AG04450 (cell line): ENCODE measurements around the gene PHOX2A. TPM values are rescaled to one million over a fixed set of nuclear protein-coding genes. Genes with fewer than 3 reads are reported as not detected.

Experiments used
- CTCF ChIA-PET: fragments of 300-600, 350-600 bp; formaldehyde crosslinking; extraction: SDS; loops from one replicate; lab custom pipeline; 2022; ENCODE audit warnings: antibody characterized with exemption, inconsistent platforms; lab: Charles Lee
- POLR2A ChIA-PET: fragments of 350-600 bp; formaldehyde crosslinking; extraction: SDS; loops from one replicate; lab custom pipeline; 2021; ENCODE audit warnings: antibody characterized with exemption, inconsistent platforms; lab: Yijun Ruan, JAX
- DNase-seq: peaks from one replicate; pipeline ENCODE4 v3.0.0-alpha.2; 2011; ENCODE audit warnings: low read depth, low spot score
- H3K27ac ChIP-seq: one replicate; pipeline ENCODE4 v1.5.1; 2012; ENCODE audit warnings: low read depth, low read length, control low read depth
- H3K27me3 ChIP-seq: one replicate; pipeline ENCODE4 v1.6.0; 2012; ENCODE audit warnings: low read length; ENCODE audit not compliant: control insufficient read depth, insufficient read depth
- H3K4me3 ChIP-seq: 2 replicates; pipeline ENCODE4 v1.5.1; 2011; ENCODE audit warnings: mild to moderate bottlenecking, low read depth, low read length, control low read depth
- H3K9me3 ChIP-seq: 2 replicates; pipeline ENCODE4 v1.5.1; 2012; ENCODE audit warnings: low read length; ENCODE audit not compliant: control insufficient read depth, insufficient read depth
- polyA plus RNA-seq: library from polyadenylated mRNA; depleted of rRNA; stranded (reverse); fragments of >200 nt; gene quantifications from 2 replicates; pipeline ENCODE4 v1.2.3, GENCODE V29; 2011
- TF ChIP-seq, protein P1 (sequence below): IDR thresholded peaks from 2 replicates; pipeline ENCODE4 v1.5.1; 2011; ENCODE audit warnings: low read depth, low read length, control low read depth, inconsistent platforms

PHOX2A gene
- polyA plus RNA-seq, 1 experiment: not detected

DNA sequence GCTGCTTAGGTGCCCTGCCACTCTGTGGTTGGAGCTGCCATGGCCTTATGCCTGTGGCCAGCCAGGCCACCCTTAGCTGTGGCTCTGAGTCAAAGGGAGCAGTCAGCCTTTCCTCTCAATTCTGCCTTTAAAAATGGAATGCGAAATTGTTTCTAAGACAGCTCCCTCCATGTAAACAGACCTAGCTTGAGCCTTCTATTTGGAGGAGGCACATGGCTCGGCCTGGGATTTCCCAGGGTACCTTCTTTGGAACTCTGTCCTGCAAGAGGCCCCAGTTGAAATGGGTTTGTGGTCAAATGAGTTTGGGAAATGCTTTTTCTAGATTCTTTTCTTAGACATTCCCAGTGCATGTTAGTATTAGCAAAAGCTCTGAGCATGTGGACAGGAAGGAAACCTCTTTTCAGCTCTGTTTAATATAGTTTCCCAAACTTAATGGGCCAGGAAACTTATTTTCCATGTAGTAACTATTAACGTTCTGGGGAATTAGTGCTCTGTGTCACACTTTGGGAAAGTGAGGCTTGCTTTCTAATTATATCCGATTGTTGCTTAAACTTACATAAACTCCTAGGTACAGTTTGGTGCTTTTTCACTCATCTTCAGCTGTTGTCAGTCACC is 7.8 kb downstream of the PHOX2A start:
- peaks cover 11% of the 10 kb centered on the region for H3K27me3 ChIP-seq
- POLR2A ChIA-PET: interaction anchor here (0.5 to 0.6 kb wide), 2 partner anchors 76 to 188 kb away, joined by 3 read pairs; no protein-coding TSS in a partner anchor
- no peak overlapping the region for H3K27ac ChIP-seq
- peaks cover 3% of the 10 kb centered on the region; the same call in 1 of the 2 replicates for H3K9me3 ChIP-seq
- CTCF ChIA-PET: interaction anchor here (0.7 to 5.4 kb wide), 8 partner anchors 92 to 259 kb away, joined by 3 to 34 read pairs (median 3); no protein-coding TSS in a partner anchor
- TF ChIP-seq, protein P1, sequence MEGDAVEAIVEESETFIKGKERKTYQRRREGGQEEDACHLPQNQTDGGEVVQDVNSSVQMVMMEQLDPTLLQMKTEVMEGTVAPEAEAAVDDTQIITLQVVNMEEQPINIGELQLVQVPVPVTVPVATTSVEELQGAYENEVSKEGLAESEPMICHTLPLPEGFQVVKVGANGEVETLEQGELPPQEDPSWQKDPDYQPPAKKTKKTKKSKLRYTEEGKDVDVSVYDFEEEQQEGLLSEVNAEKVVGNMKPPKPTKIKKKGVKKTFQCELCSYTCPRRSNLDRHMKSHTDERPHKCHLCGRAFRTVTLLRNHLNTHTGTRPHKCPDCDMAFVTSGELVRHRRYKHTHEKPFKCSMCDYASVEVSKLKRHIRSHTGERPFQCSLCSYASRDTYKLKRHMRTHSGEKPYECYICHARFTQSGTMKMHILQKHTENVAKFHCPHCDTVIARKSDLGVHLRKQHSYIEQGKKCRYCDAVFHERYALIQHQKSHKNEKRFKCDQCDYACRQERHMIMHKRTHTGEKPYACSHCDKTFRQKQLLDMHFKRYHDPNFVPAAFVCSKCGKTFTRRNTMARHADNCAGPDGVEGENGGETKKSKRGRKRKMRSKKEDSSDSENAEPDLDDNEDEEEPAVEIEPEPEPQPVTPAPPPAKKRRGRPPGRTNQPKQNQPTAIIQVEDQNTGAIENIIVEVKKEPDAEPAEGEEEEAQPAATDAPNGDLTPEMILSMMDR: no peak
- H3K4me3 ChIP-seq: no peak overlapping the region
- DNase-seq: no peak

DNA sequence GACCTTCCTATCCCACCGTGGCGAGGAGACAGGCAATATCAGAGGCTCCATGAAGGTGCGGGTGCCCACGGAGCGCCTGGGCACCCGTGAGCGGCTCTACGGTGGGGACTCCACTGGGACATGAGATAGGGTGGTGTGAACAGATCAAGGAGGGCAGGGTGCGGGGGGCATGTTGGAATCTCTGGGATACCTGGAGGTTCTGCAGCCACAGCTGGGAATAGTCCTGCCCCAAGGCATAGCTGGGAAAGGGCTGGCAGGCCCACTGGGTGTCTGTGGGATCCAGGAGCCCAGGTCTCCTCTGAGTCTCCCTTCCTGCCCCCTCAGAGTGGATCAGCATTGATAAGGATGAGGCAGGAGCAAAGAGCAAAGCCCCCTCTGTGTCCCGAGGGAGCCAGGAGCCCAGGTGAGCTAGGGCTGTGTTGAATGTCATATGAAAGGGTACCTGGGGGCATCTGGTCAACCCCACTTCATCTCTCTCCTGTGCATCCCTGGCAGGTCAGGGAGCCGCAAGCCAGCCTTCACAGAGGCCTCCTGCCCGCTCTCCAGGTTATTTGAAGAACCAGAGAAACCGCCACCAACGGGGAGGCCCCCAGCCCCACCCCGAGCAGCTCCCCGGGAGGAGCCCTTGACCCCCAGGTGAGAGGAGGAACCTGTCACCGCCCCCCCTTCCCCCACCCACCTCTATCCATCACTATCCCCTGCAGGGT is 8.5 kb downstream of the PHOX2A start:
- POLR2A ChIA-PET: interaction anchor here (0.5 to 0.6 kb wide), 4 partner anchors 12 to 189 kb away, joined by 3 read pairs; no protein-coding TSS in a partner anchor
- CTCF ChIA-PET: interaction anchor here (0.7 to 5.4 kb wide), 7 partner anchors 91 to 259 kb away, joined by 3 to 34 read pairs (median 3); no protein-coding TSS in a partner anchor
- no peak overlapping the region for H3K27ac ChIP-seq

DNA sequence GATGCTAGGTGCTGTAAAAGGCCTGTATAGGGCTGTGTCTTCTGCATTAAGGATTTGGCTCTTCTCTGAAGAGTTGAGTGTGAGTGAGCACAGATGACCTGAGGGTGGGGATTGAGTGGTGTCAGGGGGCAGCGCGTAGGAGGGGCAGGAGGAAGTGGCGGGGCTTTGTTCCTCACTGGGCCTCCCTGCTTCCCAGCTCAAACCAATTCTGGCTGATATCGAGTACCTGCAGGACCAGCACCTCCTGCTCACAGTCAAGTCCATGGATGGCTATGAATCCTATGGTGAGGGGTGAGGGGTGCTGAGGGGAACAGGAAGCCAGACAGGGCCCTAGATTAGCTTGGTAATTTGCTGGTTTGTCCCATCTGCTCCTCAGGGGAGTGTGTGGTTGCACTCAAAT is 9.1 kb downstream of the PHOX2A start:
- TF ChIP-seq, protein P1: no peak
- CTCF ChIA-PET: interaction anchor here (0.5 to 5.4 kb wide), 3 partner anchors 12 to 196 kb away, joined by 3 to 34 read pairs (median 3); no protein-coding TSS in a partner anchor
- Histone ChIP-seq H3K27me3 (no peaks in the 10 kb centered on the region), H3K27ac (no peak overlapping the region), H3K4me3 (no peak overlapping the region), H3K9me3 (no peaks in the 10 kb centered on the region; the same call in 1 of the 2 replicates)
- DNase-seq: no peak
- POLR2A ChIA-PET: interaction anchor here (0.6 kb wide), 2 partner anchors 12 to 81 kb away, joined by 3 read pairs; no protein-coding TSS in a partner anchor

More for the DNA sequence above, 8.5 kb downstream of the PHOX2A start:
- H3K27me3 ChIP-seq: peaks cover 5% of the 10 kb centered on the region
- no peak overlapping the region for H3K4me3 ChIP-seq
- TF ChIP-seq, protein P1: no peak
- peaks cover 3% of the 10 kb centered on the region; the same call in 1 of the 2 replicates for H3K9me3 ChIP-seq
- DNase-seq: no peak

DNA sequence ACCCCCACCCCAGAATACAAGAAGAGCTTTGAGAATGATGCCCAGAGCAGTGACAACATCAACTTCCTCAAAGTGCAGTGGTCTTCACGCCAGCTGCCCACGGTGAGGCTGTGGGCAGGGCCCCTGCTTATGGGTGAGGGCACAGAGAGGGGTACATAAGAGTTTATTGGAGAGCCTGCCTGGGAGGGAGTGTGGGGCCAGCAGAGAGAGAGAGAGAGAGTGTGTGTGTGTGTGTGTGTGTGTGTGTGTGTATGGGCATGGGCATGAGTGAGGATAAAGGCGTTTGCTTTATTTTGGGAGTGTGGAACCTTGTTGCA is 9.5 kb downstream of the PHOX2A start:
- H3K27ac ChIP-seq: no peak overlapping the region
- ChIA-PET POLR2A (interaction anchor here (0.6 kb wide), 2 partner anchors 11 to 81 kb away, joined by 3 read pairs; no protein-coding TSS in a partner anchor), CTCF (interaction anchor here (0.5 to 5.4 kb wide), 3 partner anchors 11 to 197 kb away, joined by 3 to 34 read pairs (median 3); no protein-coding TSS in a partner anchor)
- H3K9me3 ChIP-seq: no peaks in the 10 kb centered on the region; the same call in 1 of the 2 replicates
- DNase-seq: no peak
- no peak overlapping the region for H3K4me3 ChIP-seq
- no peaks in the 10 kb centered on the region for H3K27me3 ChIP-seq
- TF ChIP-seq, protein P1: no peak
